HG03469 (cell line): ENCODE results near the gene RAB11A.

Experiments used
- ATAC-seq: cut with Tn5 transposase; IDR thresholded peaks from one replicate; pipeline ENCODE4 v1.9.1; 2021; ENCODE audit warnings: mild to moderate bottlenecking, moderate library complexity, moderate number of reproducible peaks; ENCODE audit not compliant: unreplicated experiment

Gene RAB11A

DNA sequence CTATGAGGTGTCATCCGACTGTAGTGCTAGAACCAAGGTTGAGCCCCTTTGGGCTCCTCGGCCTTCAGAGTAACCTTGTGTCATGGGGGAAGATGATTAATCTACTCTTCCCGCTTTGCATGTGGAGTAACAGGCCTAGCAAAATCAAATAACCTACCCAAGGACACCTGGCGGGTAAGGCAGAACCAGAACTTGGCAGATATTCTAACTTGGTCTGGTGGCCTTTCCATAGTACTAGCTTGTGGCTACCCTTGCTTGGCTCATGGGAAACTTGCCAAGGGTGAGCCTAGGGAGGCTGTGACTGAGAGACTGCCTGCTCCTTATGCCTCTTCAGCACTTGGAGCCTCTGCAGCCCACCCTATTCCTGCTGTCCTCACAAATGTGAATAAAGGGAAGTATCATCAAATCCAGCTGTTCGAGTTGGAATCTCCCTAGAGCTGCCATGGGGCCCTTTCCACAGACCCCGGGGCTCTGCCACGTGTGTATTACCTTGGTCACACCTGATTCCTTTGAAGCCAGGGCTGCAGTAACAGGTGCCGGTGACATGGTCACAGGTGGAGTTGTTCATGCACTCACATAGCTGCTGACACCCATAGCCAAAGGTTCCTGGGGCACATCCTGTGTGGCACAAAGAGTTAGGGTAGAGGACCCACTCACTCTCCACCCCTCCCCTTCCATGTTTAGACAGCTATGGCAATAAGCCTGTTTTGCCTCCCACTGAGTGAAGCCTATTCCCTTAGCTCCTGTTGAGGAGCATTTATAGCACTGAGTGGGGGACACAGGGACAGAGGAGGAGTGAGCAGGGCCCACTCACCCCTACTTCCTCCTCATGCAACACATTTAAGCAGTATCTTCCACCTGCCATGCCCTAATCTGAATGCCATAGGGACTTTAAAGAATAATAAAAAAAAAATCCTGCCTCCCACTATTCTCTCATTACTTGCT, 46.0 kb downstream of the RAB11A start:
- ATAC-seq: no peak

DNA sequence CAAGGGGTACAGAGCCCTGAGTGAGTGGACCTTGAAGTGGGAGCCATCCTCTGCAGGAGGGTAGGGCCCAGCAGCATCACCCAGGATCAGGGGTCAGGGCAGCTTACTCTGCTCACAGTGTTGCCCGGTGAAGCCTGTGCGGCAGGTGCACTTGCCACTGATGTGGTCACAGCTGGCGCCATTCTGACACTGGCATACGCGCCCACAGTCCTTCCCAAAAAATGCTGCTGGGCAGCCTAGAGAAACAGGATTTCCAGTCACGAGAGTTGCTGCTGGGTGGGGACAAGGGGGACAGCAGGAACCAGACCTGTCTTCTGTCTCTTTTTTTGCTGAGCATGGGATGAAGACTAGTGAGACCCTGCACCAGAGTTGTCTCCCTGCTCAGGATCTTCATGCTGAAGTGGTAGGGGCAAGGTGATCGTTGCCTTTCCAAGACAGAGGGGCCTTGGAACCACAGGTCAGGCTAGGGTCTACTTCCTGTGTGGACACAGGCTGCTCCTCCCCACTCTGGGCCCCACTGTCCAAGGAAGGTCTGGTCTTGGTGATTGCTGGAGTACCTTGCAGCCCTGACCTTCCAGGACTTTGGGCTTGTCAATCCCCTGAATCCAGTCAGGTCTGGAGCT, 46.9 kb downstream of the RAB11A start:
- ATAC-seq: no peak

DNA sequence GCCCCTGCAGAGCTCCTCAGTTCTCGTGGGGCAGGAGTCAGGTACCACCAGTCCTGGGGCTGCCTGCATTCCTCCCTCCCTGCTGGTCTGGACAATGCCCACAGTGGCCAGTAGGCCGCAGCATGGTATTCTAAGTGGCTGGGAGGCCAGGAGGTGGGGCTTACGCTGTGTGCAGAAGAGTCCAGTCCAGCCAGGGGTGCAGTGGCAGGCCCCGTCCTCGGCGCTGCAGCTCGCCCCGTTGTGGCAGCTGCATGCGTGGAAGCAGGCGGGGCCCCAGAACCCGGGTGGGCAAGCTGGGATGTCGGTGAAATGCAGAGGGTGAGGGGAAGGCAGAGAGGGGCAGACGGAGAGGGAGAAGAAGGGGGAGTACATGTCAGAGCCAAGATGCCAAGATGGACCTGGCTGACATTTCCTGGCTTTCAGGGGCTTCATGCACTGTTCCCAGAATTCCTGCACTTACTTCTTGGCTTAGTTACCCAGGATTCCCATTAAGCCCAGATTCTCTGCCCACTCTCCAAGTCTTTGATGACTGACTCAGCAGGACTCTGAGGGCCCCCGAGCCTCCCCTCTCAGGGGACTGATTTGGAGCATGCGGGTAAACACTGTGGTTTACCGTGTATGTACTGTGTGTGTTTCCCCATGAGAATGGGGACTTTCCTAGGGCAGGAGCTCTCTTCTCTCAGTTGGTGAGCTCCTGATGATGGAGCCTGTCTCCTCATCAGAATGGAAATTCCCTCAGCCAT, 47.5 kb downstream of the RAB11A start:
- ATAC-seq: peak; percentile 63

DNA sequence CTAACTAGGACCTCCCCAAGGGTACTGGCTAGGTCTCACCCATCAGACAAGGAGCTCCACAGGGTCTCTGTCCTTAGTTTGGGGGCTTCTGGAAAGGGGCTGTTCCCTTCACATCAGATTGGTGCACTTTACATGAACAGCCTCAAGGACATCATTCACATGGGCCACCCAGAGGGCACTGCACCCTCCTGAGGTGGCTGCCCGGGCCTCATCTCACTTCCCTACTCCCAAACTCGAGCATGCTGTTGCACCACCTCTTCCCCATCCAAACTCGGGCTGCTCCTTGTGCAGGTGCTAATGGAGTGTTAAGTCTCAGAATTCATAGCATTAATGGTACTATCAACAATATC, 48.1 kb downstream of the RAB11A start:
- ATAC-seq: no peak

DNA sequence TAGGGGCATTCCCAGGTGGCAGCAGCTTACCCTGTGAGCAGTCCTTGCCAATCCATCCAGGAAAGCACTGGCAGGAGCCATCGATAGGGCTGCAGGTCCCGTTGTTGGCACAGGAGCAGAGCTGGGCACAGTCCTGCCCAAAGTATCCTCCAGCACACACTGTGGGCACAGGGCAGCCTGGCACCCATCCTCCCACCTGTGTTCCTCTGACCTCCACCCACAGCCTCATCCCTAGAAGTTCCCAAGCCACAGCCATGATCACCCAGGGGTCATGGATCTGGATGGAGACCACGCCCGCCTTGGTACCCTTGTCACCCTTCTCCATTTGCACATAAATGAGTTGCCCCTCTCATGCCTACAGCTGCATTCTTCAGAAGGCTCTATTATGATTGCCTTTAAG, 48.6 kb downstream of the RAB11A start:
- ATAC-seq: no peak

DNA sequence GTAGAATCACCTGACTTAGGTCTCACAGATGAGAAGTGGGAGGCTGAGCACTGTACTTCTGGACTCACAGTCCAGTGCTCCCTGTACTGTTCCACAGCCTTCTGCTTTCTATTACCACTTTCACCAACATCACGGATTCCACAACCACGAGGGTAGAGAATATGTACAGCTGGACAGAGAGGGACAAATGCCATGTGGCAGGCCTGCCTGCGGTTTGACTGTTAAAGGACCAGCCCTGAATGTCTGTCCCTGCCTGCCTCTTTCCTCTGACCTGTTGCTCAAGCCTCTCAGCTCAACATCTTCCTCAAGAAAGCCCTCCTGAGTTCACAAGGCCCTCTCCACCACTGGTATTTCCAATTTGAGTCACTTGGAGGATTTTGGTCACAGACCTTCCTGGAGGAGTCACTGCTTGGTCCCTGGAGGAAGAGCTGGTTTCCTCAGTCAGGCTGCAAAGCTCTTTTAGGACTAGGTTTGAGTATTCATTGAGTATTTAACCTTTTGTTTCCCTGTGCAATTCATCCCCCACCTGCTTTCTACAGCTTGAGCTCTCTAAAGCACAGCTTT, 49.1 kb downstream of the RAB11A start:
- no peak for ATAC-seq

DNA sequence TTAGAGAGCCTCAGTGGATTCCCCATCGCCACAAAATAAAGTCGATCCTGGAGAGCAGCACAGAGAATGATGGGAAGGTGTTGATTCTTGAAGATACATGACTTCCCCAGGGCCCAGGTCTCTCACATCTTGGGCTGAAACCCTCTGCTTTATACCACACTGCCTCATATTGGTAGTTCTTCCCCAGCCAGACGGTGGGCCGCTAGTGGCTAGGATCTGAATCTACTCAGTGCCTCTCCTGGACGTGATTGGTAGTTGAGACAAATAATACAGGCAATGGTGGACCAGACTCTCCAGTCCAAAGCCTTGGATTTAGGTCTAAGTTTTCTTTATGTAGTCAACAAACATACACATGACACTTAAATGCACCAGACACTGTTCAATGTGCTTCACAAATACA, 49.7 kb downstream of the RAB11A start:
- ATAC-seq: no peak

DNA sequence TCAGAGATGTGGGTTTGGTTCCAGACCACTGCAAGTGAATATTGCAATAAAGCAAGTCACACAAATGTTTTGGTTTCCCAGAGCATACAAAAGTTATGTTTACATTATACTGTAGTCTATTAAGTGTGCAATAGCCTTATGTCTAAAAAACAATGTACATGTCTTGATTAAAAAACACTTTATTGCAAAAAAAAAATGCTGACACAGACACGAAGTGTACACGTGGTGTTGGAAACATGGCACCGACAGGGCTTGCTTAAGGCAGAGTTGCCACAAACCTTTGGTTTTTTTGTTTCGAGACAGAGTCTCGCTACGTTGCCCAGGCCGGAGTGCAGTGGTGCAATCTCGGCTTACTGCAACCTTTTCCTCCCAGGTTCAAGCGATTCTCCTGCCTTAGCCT, 50.1 kb downstream of the RAB11A start:
- ATAC-seq: no peak

DNA sequence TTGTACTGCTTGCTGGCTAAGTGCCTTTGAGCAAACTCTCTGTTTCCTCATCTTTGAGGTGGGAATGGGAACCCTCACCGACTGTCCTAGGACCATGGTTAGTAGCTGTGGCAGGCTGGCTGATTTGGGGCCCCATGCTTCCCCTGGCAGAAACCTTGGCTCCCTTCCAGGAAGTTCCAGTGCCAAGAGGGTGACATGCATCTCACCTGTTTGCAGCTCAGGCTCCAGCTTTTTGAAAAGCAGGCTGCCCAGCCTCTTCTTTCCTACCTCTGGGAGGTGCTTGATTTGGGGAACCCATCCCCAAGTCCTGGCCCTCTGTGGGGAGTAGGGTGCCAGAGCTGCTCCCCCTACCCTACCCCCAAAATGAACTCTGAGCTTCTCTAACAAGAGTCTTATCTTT, 50.8 kb downstream of the RAB11A start:
- no peak for ATAC-seq

DNA sequence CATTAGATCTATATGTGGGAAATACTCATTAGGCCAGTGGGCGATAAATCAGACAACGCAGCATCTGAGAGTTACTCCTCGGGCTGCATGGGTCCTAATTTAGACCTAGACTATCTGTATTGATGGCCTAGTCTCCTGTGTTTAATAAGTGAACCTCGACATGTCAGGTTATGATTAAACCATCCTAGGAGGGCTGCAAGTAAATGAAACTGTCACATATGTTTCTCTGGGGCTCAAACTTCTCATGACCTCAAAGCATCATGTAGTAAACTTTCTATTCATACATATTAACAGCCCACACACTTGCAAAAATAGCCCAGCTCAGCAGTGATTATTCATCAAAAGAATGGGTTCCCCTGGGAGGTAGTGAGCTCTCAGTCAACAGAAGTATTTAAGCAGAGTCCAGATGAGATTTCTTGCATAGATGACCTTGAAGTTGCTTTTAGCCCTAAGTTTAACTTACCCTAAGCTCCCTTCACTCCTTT, 51.6 kb downstream of the RAB11A start:
- no peak for ATAC-seq

DNA sequence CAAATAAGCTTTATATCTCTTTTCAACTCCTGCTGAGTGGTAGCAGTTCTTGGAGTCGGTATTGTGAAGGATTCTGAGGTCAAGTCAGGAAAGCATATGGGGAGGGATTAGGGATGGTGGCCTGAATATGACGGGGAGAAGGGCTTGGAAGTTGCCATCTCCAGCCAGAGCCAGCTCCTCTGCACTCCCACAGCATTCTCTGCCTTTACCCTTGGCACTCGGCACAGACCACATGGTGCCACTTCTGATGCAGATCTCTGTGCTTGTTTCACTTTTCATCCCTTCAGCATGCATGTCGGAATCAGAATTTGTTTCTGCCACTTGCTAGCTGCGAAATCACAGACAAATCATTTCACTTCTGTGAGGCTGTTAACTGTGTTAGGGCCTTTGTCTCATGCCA, 52.5 kb downstream of the RAB11A start:
- no peak for ATAC-seq

DNA sequence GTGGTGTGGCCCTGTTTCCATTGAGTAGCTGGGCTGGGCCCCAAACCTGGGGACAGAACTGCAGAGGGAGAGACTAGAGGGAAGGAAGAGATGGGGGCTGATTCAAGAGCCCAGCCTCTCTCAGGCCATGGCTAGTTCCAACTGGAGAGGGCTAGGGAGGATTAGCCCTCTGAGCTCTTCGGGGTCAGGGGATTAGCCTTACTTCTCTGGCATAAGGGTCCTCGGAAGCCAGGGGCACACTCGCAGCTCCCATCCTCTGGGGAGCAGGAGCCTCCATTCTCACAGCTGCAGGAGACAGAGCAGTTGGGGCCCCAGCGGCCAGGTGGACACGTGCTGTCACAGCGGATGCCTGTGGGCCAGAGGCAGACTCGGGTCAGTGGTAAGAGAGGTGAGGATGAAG, 53.3 kb downstream of the RAB11A start:
- ATAC-seq: no peak

DNA sequence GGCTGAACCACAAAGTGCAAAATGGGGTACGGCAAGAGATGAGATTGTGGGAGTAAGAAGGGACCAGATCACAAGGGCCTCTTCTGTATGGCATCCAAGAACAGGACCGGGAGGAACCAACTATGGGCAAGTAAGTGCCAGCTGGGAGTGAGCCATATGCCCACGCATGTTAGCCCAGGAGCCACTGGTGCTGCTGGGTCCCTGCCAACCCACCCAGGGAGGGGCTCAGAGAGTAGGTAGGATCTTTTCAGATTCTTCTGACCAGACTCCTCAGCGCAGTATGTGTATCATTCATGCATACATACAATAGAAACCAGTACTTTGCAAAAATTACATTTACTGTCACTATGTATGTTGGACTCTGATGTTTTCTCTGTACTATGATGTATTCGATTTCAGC, 54.0 kb downstream of the RAB11A start:
- no peak for ATAC-seq

DNA sequence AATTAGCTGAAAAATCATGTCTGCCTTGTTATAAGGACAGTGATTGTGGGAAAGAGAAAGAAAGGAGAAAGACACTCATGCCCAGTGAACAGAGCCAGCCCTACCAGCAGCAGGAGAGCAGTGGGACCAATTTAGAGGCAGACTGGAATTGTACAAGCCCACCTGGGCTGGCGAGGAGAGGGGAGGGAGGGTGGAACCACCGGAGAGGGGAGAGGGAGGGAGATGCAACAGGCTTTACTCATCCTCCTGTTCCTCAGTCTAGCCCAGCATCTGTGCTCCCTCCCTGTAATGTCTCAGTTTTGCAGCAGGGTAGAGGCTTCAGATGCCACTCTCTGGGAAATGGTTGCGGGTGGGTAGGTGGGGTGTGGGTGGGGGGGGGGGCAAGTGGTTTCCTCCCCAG, 54.7 kb downstream of the RAB11A start:
- no peak for ATAC-seq

DNA sequence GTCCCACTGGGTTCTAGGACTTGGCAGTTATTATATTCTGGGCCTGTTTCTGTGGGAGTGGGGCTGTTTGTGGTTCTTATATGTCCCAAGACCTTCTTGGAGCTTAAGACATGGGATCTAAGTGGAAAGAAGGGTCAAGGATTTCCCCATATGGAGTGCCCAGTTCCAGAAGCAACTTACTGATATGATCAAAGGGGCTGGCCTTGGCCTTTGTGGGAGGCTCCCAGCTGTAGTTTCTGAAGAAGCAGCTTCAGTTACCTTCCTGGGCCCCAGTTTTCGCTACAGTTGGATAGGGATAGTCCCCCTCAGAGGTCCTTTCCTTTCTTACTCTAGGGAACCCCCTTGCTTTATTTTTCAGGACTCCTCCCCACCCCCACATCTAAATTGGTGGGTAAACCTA, 56.0 kb downstream of the RAB11A start:
- ATAC-seq: no peak

DNA sequence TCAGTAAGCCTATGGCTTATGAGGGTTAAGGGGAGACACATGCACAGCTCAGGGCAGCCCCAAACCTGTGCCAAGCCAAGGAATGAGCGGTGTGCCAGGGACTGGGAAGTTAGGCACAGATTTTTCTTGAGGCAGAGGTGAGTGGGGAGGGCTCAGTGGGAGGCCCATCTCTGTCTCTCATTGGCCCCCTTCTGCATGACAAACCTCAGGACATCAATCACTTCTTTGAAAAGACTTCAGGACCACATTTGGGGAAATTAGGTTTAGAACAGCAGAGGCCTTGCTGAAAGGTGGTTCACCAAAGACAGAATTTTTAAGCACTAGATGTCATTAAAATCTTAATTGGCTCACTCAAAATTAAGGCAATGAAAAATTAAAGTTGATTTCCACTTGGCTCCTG, 57.2 kb downstream of the RAB11A start:
- ATAC-seq: no peak

DNA sequence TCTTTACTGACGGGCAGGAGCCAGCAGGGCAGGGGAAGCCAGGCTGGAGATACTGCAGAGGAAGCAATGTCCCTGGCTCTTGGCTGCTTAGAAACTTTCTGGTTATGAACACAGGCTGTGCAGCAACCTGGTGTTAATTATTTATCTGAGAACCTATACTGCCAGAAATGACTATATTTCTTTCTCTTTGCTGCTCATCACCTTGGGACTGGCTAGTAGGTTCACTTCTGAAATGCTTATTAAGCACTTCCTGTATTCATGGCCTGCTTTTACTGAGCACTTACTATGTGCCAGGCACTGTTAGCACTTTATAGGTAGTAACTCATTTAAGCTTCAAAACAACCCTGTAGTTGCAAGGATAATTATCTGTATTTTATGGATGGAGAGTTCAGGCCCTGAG, 57.6 kb downstream of the RAB11A start:
- ATAC-seq: no peak

DNA sequence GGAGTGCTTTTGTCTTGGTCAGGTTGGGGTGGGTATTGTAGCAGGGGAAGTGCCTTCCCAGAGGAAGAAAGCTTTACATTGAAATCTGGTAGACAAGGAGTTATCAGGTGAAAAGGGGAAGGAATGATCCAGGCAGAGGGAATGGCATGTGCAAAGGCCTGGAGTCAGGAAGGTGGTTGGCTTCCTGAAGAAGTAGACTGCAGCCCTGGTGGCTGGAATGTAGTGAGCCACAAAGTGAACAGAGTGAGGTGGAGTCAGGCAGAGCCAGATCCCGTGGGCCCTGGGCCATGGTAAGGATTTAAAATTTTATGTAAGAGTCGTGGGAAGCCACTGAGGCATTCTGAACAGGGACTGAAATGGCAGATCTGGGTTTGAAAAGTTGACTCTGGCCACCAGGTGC, 58.3 kb downstream of the RAB11A start:
- no peak for ATAC-seq

DNA sequence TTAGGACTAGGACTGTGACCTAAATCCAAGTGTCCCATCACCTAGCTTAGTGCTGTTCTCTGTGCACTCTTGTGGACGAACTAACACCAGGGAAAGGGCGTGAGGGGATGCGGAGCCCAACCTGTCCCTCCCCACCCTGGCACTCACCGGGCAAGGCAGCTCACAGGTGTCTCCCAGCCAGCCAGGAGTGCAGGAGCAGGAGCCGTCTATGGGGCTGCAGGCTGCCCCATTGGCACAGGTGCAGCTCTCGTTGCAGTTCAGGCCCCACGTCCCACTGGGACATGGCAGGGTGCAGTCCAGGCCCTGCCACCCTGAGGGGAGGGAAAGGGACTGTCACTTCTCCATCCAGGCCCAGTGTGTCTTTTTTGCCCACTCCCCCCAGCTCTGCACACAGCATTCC, 60.3 kb downstream of the RAB11A start:
- no peak for ATAC-seq

DNA sequence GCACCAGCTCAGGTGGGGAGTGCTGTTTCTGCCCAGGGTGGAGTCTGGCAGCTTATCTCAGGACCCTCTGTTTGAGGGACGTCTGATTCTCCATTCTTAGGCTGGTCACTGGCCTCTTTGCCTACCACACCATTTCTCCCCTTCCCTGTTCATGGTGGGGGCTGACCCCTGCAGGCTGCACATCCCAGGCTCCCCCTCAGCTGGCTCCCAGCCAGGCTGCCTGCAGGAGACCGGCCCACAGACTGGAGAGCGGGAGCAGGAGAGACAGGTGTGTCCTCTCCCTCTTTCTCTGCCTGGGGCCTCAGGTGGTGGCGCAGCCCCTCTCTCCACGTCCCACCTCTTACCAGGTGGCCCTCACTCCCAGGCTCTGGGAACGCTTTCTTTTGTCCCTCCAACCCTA, 60.8 kb downstream of the RAB11A start:
- no peak for ATAC-seq

DNA sequence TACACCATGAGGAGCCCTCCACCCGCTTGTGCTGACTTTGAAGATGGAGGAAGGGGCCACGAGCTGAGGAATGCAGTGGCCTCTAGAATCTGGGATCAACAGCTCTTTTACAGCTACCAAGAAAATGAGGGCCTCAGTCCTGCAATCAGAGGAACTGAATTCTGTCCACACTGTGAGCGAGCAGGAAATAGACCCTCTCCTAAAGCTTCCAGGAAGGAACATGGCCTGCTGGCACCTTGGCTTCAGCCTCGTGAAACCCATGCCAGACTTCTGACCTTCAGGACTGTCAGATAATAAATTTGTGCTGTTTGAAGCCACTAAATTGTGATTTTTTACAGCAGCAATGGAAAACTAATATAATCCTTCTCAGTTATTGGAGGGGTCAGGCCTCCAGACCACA, 61.9 kb downstream of the RAB11A start:
- ATAC-seq: no peak
